Trophoblast cell (in vitro differentiated cells and primary cell): ENCODE data around the gene NME7.

Source experiments
- DNase-seq, 2 donors: peaks; one replicate each; pipeline ENCODE4 v3.0.0-alpha.2; 2016
- H2AFZ ChIP-seq: 2 replicates; pipeline ENCODE4 v1.6.1; 2013; ENCODE audit warnings: low read length, moderate library complexity, mild to moderate bottlenecking; ENCODE audit not compliant: insufficient read depth, poor library complexity
- H2AK5ac ChIP-seq: 2 replicates; pipeline ENCODE4 v1.6.1; 2013; ENCODE audit warnings: mild to moderate bottlenecking, low read length
- H2BK120ac ChIP-seq: 2 replicates; pipeline ENCODE4 v1.6.1; 2013; ENCODE audit warnings: low read length, mild to moderate bottlenecking, moderate library complexity; ENCODE audit not compliant: insufficient read depth, poor library complexity
- H2BK12ac ChIP-seq: 2 replicates; pipeline ENCODE4 v1.6.1; 2013; ENCODE audit warnings: mild to moderate bottlenecking, low read length, moderate library complexity
- H2BK5ac ChIP-seq: 2 replicates; pipeline ENCODE4 v1.6.1; 2013; ENCODE audit warnings: low read length, low read depth, moderate library complexity, mild to moderate bottlenecking; ENCODE audit not compliant: poor library complexity
- H3K14ac ChIP-seq: 2 replicates; pipeline ENCODE4 v1.6.1; 2013; ENCODE audit warnings: mild to moderate bottlenecking, low read length
- H3K18ac ChIP-seq: 2 replicates; pipeline ENCODE4 v1.6.1; 2013; ENCODE audit warnings: mild to moderate bottlenecking, low read length
- H3K23ac ChIP-seq: 2 replicates; pipeline ENCODE4 v1.6.1; 2013; ENCODE audit warnings: low read length
- H3K27ac ChIP-seq: 2 replicates; pipeline ENCODE4 v1.5.1; 2013; ENCODE audit warnings: low read depth, mild to moderate bottlenecking, inconsistent platforms, low read length, moderate library complexity
- H3K27me3 ChIP-seq: 2 replicates; pipeline ENCODE4 v1.6.1; 2013; ENCODE audit warnings: inconsistent platforms, mild to moderate bottlenecking, low read length, moderate library complexity; ENCODE audit not compliant: insufficient read depth
- H3K36me3 ChIP-seq, 2 experiments: 1 replicate in 1 of 2; 2 replicates in 1 of 2; pipeline ENCODE4 v1.6.1; 2013; ENCODE audit warnings: low read length in 2 of 2, mild to moderate bottlenecking in 2 of 2, moderate library complexity in 1 of 2; ENCODE audit not compliant: insufficient read depth in 2 of 2, control insufficient read depth in 1 of 2
- H3K4ac ChIP-seq: 2 replicates; pipeline ENCODE4 v1.6.1; 2013; ENCODE audit warnings: low read depth, mild to moderate bottlenecking, low read length, moderate library complexity
- H3K4me1 ChIP-seq, 2 experiments: 1 replicate in 1 of 2; 2 replicates in 1 of 2; pipeline ENCODE4 v1.6.1; 2013; ENCODE audit warnings: low read length in 2 of 2, mild to moderate bottlenecking in 2 of 2, moderate library complexity in 1 of 2; ENCODE audit not compliant: insufficient read depth in 2 of 2, control insufficient read depth in 1 of 2
- H3K4me2 ChIP-seq: 2 replicates; pipeline ENCODE4 v1.6.1; 2013; ENCODE audit warnings: inconsistent platforms, mild to moderate bottlenecking, low read length, moderate library complexity
- H3K4me3 ChIP-seq: 2 replicates; pipeline ENCODE4 v1.5.1; 2013; ENCODE audit warnings: mild to moderate bottlenecking, low read depth, low read length, inconsistent platforms
- H3K79me1 ChIP-seq: one replicate; pipeline ENCODE4 v1.6.1; 2013; ENCODE audit warnings: low read length
- H3K79me2 ChIP-seq: 2 replicates; pipeline ENCODE4 v1.6.1; 2013; ENCODE audit warnings: low read length, mild to moderate bottlenecking; ENCODE audit not compliant: control insufficient read depth, insufficient read depth, poor library complexity
- H3K9ac ChIP-seq: 2 replicates; pipeline ENCODE4 v1.6.1; 2013; ENCODE audit warnings: mild to moderate bottlenecking, low read length
- H3K9me3 ChIP-seq: 2 replicates; pipeline ENCODE4 v1.6.1; 2013; ENCODE audit warnings: low read depth, mild to moderate bottlenecking, control low read depth, inconsistent platforms, low read length; ENCODE audit not compliant: insufficient read depth
- H4K12ac ChIP-seq: 2 replicates; pipeline ENCODE4 v1.6.1; 2013; ENCODE audit warnings: low read depth, mild to moderate bottlenecking, low read length, moderate library complexity
- H4K8ac ChIP-seq: 2 replicates; pipeline ENCODE4 v1.6.1; 2013; ENCODE audit warnings: low read depth, mild to moderate bottlenecking, low read length, moderate library complexity
- H4K91ac ChIP-seq: one replicate; pipeline ENCODE4 v1.6.1; 2013; ENCODE audit warnings: low read depth, mild to moderate bottlenecking, low read length, moderate library complexity
- WGBS: extraction: QIAGEN DNeasy Blood & Tissue Kit; methylation state at CpG from one replicate; pipeline ENCODE4 v1.1.7; 2013; ENCODE audit warnings: missing lambda C conversion rate; ENCODE audit not compliant: insufficient read length, insufficient coverage; ENCODE audit errors: extremely low coverage; 5-methylcytosine and 5-hydroxymethylcytosine counted together

The NME7 gene

DNA sequence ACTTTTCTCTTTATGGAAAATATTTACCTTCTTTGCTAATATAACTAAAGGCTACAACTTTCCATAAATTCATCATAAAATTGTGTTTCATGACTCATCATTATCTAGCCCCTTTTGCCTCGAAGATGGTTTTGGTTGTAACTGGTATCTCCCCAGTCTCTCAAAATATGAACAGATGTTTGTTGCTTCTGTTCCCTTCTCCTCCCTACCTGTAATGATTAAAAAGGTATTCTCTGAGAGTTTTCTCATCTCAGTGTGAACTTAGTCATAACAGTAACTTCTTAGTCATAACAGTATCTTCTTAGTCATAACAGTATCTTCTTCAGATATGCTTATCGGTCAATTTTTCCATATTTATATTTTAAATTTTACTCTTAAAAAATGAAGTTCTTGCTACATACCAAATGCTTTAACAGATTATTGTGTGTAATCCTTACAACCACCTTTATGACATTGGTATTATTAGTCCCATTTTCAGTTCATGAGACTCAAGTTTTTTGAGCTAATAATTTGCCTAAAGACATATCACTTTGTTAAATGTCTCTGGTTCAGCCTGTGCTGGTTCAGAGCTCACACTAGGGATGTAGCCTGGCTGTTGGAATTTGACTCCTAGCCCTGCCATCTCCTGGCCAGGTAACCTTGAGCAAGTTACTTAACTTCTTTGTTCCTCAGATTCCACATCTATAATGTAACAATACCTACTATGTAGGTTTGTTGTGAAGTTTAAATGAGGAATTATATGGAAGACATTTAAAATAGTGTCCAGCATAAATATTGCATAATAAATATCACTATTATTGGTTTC lies 228.5 kb downstream of the NME7 start:
- Histone ChIP-seq H3K4ac (no peak overlapping the region), H4K8ac (no peak overlapping the region), H4K91ac (no peak overlapping the region), H3K18ac (no peak overlapping the region), H3K4me3 (no peak overlapping the region), H3K9me3 (no peaks in the 10 kb centered on the region), H2BK12ac (no peak overlapping the region), H3K27ac (no peak overlapping the region), H3K4me2 (no peak overlapping the region), H2AFZ (no peak overlapping the region), H3K9ac (no peak overlapping the region), H3K36me3 (no peaks in the 10 kb centered on the region), H3K14ac (no peak overlapping the region), H3K4me1 (no peaks in the 10 kb centered on the region), H3K27me3 (no peaks in the 10 kb centered on the region), H4K12ac (no peak overlapping the region), H3K23ac (no peak overlapping the region), H2AK5ac (no peak overlapping the region), H2BK120ac (no peak overlapping the region), H3K79me2 (no peaks in the 10 kb centered on the region), H3K79me1 (no peaks in the 10 kb centered on the region), H2BK5ac (no peak overlapping the region)
- no CpG with 5 or more reads among the region's 2 CpGs for WGBS
- peak in 1 of 2 donors; percentile 26 for DNase-seq

DNA sequence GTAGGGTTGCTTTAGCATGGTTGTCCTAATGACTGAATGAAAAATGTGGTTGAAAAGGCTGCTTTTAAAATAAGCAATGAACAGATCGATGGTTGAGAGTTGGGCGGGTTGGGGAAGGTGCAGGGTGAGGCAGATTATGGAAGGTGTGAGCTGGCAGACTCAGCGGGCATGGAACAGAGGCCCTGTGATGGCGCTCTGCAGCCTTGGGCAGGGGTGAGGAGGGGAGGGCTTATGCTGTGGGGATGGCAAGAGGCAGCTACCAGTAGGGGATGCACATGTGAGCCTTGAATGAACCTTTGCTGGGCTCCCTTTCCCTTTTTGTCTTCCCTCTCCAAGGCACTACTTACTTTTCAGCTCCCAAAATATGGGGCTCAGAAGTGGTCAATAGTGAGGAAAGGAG lies 230.2 kb downstream of the NME7 start:
- no peaks in the 10 kb centered on the region for H3K27me3 ChIP-seq
- H2BK5ac ChIP-seq: no peak overlapping the region
- H4K8ac ChIP-seq: no peak overlapping the region
- no peak overlapping the region for H3K18ac ChIP-seq
- H3K4me1 ChIP-seq: no peaks in the 10 kb centered on the region
- H3K4me3 ChIP-seq: no peak overlapping the region
- 100% methylated on average over 2 of the region's 4 CpGs for WGBS
- H2AFZ ChIP-seq: no peak overlapping the region
- no peak overlapping the region for H3K14ac ChIP-seq
- H3K9ac ChIP-seq: no peak overlapping the region
- no peak overlapping the region for H2AK5ac ChIP-seq
- no peaks in the 10 kb centered on the region for H3K79me2 ChIP-seq
- H3K27ac ChIP-seq: no peak overlapping the region
- H2BK12ac ChIP-seq: no peak overlapping the region
- no peak overlapping the region for H4K12ac ChIP-seq
- no peak overlapping the region for H3K4me2 ChIP-seq
- DNase-seq: no peak
- H3K9me3 ChIP-seq: no peaks in the 10 kb centered on the region
- H3K36me3 ChIP-seq: peaks cover 2% of the 10 kb centered on the region in 2 experiments
- no peak overlapping the region for H4K91ac ChIP-seq
- no peak overlapping the region for H3K23ac ChIP-seq
- H2BK120ac ChIP-seq: no peak overlapping the region
- H3K4ac ChIP-seq: no peak overlapping the region
- H3K79me1 ChIP-seq: no peaks in the 10 kb centered on the region

- Histone ChIP-seq H3K9me3 (no peaks in the 10 kb centered on the region), H4K12ac (no peak overlapping the region), H3K27ac (no peak overlapping the region), H4K91ac (no peak overlapping the region), H4K8ac (no peak overlapping the region), H2AK5ac (no peak overlapping the region), H2BK12ac (no peak overlapping the region), H3K23ac (no peak overlapping the region), H3K79me1 (no peaks in the 10 kb centered on the region), H2BK120ac (no peak overlapping the region), H2AFZ (no peak overlapping the region), H3K27me3 (no peaks in the 10 kb centered on the region), H3K18ac (no peak overlapping the region), H3K36me3 (peaks cover 8 to 17% of the 10 kb centered on the region in 2 experiments), H3K79me2 (no peaks in the 10 kb centered on the region), H3K4me1 (no peaks in the 10 kb centered on the region), H3K4me3 (no peak overlapping the region), H3K14ac (no peak overlapping the region), H3K9ac (no peak overlapping the region), H3K4ac (no peak overlapping the region), H3K4me2 (no peak overlapping the region), H2BK5ac (no peak overlapping the region)
- no CpG with 5 or more reads among the region's 2 CpGs for WGBS
- DNase-seq: no peak
Observed at GRCh38 chr1:169133801-169134502, 233.6 kb downstream of the NME7 start.

GRCh38 chr1:169133228-169133576 lies 234.4 kb downstream of the NME7 start:
- H3K4me1 ChIP-seq: no peaks in the 10 kb centered on the region
- WGBS: no CpG with 5 or more reads among the region's 5 CpGs

More at GRCh38 chr1:169133228-169133576, 234.4 kb downstream of the NME7 start:
- no peaks in the 10 kb centered on the region for H3K79me1 ChIP-seq
- H4K12ac ChIP-seq: no peak overlapping the region
- H3K4ac ChIP-seq: no peak overlapping the region
- H3K9me3 ChIP-seq: no peaks in the 10 kb centered on the region
- H3K4me3 ChIP-seq: no peak overlapping the region
- no peak overlapping the region for H3K27ac ChIP-seq
- H2BK120ac ChIP-seq: no peak overlapping the region
- H3K14ac ChIP-seq: no peak overlapping the region
- no peak for DNase-seq
- no peak overlapping the region for H2BK12ac ChIP-seq
- no peaks in the 10 kb centered on the region for H3K79me2 ChIP-seq
- H4K8ac ChIP-seq: no peak overlapping the region
- H3K18ac ChIP-seq: no peak overlapping the region
- H2BK5ac ChIP-seq: no peak overlapping the region
- no peak overlapping the region for H2AFZ ChIP-seq
- H3K27me3 ChIP-seq: no peaks in the 10 kb centered on the region
- H3K4me2 ChIP-seq: no peak overlapping the region
- no peak overlapping the region for H2AK5ac ChIP-seq
- H3K23ac ChIP-seq: no peak overlapping the region
- H4K91ac ChIP-seq: no peak overlapping the region
- H3K36me3 ChIP-seq: peaks cover 8 to 23% of the 10 kb centered on the region in 2 experiments
- H3K9ac ChIP-seq: no peak overlapping the region
